ENCODE measurements around the gene IFI44L. TPM values are rescaled to one million over a fixed set of nuclear protein-coding genes. Genes with fewer than 3 reads are reported as not detected.
A peak's percentile ranks its signal among the peaks of the same experiment; 100 is the strongest.

IFI44L gene
- total RNA-seq, 1 experiment from 2014 or later: 11.9 TPM

DNA sequence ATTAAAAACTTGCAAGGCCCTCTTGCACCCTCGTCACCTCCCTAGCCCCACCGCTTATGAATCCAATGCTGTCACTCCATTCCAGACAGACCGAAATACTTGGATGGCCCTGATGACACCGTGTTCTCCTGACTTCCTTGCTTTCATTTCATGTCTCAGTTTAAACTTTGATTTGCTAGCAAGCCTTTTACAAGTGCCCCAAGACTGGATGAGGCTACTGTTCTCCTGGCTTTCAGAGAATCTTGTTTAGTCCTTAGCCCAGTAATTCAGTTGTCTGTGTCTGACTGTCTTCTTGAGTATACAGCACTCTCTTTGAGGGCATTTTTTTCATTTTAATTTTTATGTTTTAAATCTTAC is 824 bp upstream of the IFI44L start:
- Mint-ChIP-seq H3K4me3 (ENCODE audit: unreplicated experiment) (peak overlapping the region; percentile 73), H3K4me1 (ENCODE audit: insufficient read depth, unreplicated experiment) (peaks cover 25% of the 10 kb centered on the region), H3K27ac (ENCODE audit: low read depth, unreplicated experiment) (peak overlapping the region; percentile 75), H3K27me3 (ENCODE audit: insufficient read depth, unreplicated experiment) (no peaks in the 10 kb centered on the region), H3K9me3 (ENCODE audit: unreplicated experiment) (peaks cover 6% of the 10 kb centered on the region), H3K36me3 (ENCODE audit: insufficient read depth, unreplicated experiment) (no peaks in the 10 kb centered on the region)
- intact Hi-C loops (cut with micrococcal nuclease): no loop called here
- ChIA-PET CTCF (interaction anchor here (0.6 to 4.2 kb wide), 9 partner anchors 12 to 475 kb away, joined by 3 to 43 read pairs (median 4); no protein-coding TSS in a partner anchor), POLR2A (interaction anchor here (0.6 to 2.3 kb wide), 13 partner anchors 30 to 641 kb away, joined by 3 to 21 read pairs (median 3); partner anchors contain the start of genes FUBP1 and IFI44)
- TF ChIP-seq, protein P1, sequence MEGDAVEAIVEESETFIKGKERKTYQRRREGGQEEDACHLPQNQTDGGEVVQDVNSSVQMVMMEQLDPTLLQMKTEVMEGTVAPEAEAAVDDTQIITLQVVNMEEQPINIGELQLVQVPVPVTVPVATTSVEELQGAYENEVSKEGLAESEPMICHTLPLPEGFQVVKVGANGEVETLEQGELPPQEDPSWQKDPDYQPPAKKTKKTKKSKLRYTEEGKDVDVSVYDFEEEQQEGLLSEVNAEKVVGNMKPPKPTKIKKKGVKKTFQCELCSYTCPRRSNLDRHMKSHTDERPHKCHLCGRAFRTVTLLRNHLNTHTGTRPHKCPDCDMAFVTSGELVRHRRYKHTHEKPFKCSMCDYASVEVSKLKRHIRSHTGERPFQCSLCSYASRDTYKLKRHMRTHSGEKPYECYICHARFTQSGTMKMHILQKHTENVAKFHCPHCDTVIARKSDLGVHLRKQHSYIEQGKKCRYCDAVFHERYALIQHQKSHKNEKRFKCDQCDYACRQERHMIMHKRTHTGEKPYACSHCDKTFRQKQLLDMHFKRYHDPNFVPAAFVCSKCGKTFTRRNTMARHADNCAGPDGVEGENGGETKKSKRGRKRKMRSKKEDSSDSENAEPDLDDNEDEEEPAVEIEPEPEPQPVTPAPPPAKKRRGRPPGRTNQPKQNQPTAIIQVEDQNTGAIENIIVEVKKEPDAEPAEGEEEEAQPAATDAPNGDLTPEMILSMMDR (IDR thresholded peaks at IDR 0.05; ENCODE audit: unreplicated experiment): no peak
- BruUV-seq (replicated peaks): no TSS peak
- DNase-seq (ENCODE audit: unreplicated experiment): no peak

DNA sequence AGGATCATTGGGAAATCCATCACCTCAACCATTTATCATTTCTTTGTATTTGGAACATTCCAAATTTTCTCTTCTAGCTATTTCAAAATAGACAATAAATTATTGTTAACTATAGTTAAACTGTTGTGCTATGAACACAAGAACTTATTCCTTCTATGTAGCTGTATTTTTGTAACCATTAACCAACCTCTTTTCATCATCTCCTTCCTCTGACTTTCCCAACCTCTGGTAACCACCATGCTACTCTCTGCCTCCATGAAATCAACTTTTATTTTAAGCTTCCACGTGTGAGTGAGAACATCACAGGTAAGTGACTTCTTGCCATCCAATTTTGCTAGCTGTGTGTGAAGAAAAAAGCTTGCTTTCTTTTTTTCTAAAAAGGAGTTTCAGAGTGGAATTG is 418 bp downstream of the IFI44L start:
- peaks cover 29% of the 10 kb centered on the region for H3K4me1 Mint-ChIP-seq (ENCODE audit: insufficient read depth, unreplicated experiment)
- peaks cover under 1% of the 10 kb centered on the region for H3K36me3 Mint-ChIP-seq (ENCODE audit: insufficient read depth, unreplicated experiment)
- TSS peak; percentile 51 for BruUV-seq (replicated peaks)
- CTCF ChIA-PET: interaction anchor here (0.6 to 4.2 kb wide), 8 partner anchors 8 to 1340 kb away, joined by 3 to 43 read pairs (median 4); no protein-coding TSS in a partner anchor
- POLR2A ChIA-PET: interaction anchor here (0.8 to 2.3 kb wide), 12 partner anchors 9 to 617 kb away, joined by 3 to 21 read pairs (median 4); partner anchors contain the start of gene IFI44
- DNase-seq (ENCODE audit: unreplicated experiment): peak; percentile 16
- peak overlapping the region; percentile 75 for H3K27ac Mint-ChIP-seq (ENCODE audit: low read depth, unreplicated experiment)
- H3K9me3 Mint-ChIP-seq (ENCODE audit: unreplicated experiment): peaks cover 11% of the 10 kb centered on the region
- peak overlapping the region; percentile 73 for H3K4me3 Mint-ChIP-seq (ENCODE audit: unreplicated experiment)
- no peaks in the 10 kb centered on the region for H3K27me3 Mint-ChIP-seq (ENCODE audit: insufficient read depth, unreplicated experiment)
- intact Hi-C loops (cut with micrococcal nuclease): loop anchor here (1.0 kb wide), 1 partner anchor 573 kb away; no protein-coding TSS in a partner anchor
- TF ChIP-seq, protein P1 (IDR thresholded peaks at IDR 0.05; ENCODE audit: unreplicated experiment): no peak

DNA sequence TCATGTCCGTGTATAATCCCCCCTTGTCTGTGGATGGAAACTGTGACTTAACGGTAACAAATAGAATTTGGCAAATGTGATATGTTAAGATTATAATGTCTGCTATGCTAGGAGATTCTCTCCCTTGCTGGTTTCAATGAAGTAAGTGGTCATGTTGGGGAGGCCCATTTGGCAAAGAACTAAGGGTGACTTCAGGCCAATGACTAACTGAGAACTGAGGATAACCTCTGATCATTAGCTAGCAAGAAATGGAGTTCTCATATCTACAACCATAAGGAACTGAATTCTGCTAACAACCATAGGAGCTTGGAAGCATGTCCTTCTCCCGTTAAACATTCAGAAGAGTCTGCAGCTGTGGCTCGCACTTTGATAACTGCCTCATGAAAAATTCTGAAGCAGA is 2.3 kb downstream of the IFI44L start:
- POLR2A ChIA-PET: interaction anchor here (0.6 to 1.4 kb wide), 4 partner anchors 12 to 644 kb away, joined by 3 to 4 read pairs (median 3); partner anchors contain the start of gene IFI44

DNA sequence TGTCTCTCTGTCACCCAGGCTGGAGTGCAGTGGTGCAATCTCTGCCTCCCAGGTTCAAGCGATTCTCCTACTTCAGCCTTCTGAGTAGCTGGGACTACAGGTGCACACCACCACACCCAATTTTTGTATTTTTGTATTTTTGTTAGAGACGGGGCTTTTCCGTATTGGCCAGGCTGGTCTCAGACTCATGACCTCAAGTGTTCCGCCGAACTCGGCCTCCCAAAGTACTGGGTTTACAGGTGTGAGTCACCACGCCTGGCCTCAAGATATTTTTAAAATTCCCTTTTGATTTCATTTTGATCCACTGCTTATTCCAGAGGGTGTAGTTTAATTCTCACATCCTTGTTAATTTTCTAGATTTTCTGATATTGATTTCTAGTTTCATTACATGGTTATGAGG is 3.8 kb downstream of the IFI44L start:
- Mint-ChIP-seq H3K4me1 (ENCODE audit: insufficient read depth, unreplicated experiment) (peaks cover 23% of the 10 kb centered on the region), H3K9me3 (ENCODE audit: unreplicated experiment) (peaks cover 11% of the 10 kb centered on the region), H3K27ac (ENCODE audit: low read depth, unreplicated experiment) (no peak overlapping the region), H3K27me3 (ENCODE audit: insufficient read depth, unreplicated experiment) (no peaks in the 10 kb centered on the region), H3K4me3 (ENCODE audit: unreplicated experiment) (no peak overlapping the region), H3K36me3 (ENCODE audit: insufficient read depth, unreplicated experiment) (peaks cover 7% of the 10 kb centered on the region)
- BruUV-seq (replicated peaks): no TSS peak
- no peak for DNase-seq (ENCODE audit: unreplicated experiment)
- intact Hi-C loops (cut with micrococcal nuclease): no loop called here
- ChIA-PET POLR2A (interaction anchor here (1.0 kb wide), 1 partner anchor 58 kb away, joined by 3 read pairs; no protein-coding TSS in a partner anchor), CTCF (interaction anchor here (0.6 to 1.1 kb wide), 3 partner anchors 16 to 52 kb away, joined by 3 read pairs; no protein-coding TSS in a partner anchor)
- TF ChIP-seq, protein P1 (IDR thresholded peaks at IDR 0.05; ENCODE audit: unreplicated experiment): no peak

More for the DNA sequence above, 2.3 kb downstream of the IFI44L start:
- DNase-seq (ENCODE audit: unreplicated experiment): no peak
- no peaks in the 10 kb centered on the region for H3K27me3 Mint-ChIP-seq (ENCODE audit: insufficient read depth, unreplicated experiment)
- H3K9me3 Mint-ChIP-seq (ENCODE audit: unreplicated experiment): peaks cover 11% of the 10 kb centered on the region
- TF ChIP-seq, protein P1 (IDR thresholded peaks at IDR 0.05; ENCODE audit: unreplicated experiment): no peak
- H3K27ac Mint-ChIP-seq (ENCODE audit: low read depth, unreplicated experiment): no peak overlapping the region
- intact Hi-C loops (cut with micrococcal nuclease): no loop called here
- H3K4me1 Mint-ChIP-seq (ENCODE audit: insufficient read depth, unreplicated experiment): peaks cover 29% of the 10 kb centered on the region
- peaks cover 7% of the 10 kb centered on the region for H3K36me3 Mint-ChIP-seq (ENCODE audit: insufficient read depth, unreplicated experiment)
- BruUV-seq (replicated peaks): no TSS peak
- H3K4me3 Mint-ChIP-seq (ENCODE audit: unreplicated experiment): no peak overlapping the region
- CTCF ChIA-PET: interaction anchor here (0.5 to 4.2 kb wide), 5 partner anchors 11 to 493 kb away, joined by 3 to 43 read pairs (median 4); no protein-coding TSS in a partner anchor

Measured in MCF 10A (cell line).